Activated T-cell treated with anti-CD3 and anti-CD28 coated beads for 48 hours (primary cell): ENCODE measurements around the gene SLC18A2.

ENCODE experiments used
- DNase-seq: peaks from one replicate; pipeline ENCODE4 v3.0.0-alpha.2; 2020; ENCODE audit warnings: low read depth

Gene SLC18A2

GRCh38 chr10:117239051-117239450 is 1.9 kb upstream of the SLC18A2 start:
- no peak for DNase-seq

- DNase-seq, result no peak
Observed at GRCh38 chr10:117239721-117240620, 943 bp upstream of the SLC18A2 start.

- no peak for DNase-seq
Observed at GRCh38 chr10:117241541-117242462, 888 bp downstream of the SLC18A2 start.

- no peak for DNase-seq
Observed at GRCh38 chr10:117242463-117242832, 1.5 kb downstream of the SLC18A2 start.

- no peak for DNase-seq
Observed at GRCh38 chr10:117246997-117247671, 6.2 kb downstream of the SLC18A2 start.

- DNase-seq, result no peak
Observed at GRCh38 chr10:117248750-117249465, 8.0 kb downstream of the SLC18A2 start.

- no peak for DNase-seq
Observed at GRCh38 chr10:117249493-117250093, 8.7 kb downstream of the SLC18A2 start.

GRCh38 chr10:117250411-117250810 is 9.5 kb downstream of the SLC18A2 start:
- DNase-seq, result no peak

- no peak for DNase-seq
Observed at GRCh38 chr10:117253908-117254307, 13.0 kb downstream of the SLC18A2 start.

- no peak for DNase-seq
Observed at GRCh38 chr10:117254338-117254737, 13.4 kb downstream of the SLC18A2 start.

GRCh38 chr10:117254774-117255735 is 14.1 kb downstream of the SLC18A2 start:
- DNase-seq, result no peak

GRCh38 chr10:117255835-117256460 is 15.0 kb downstream of the SLC18A2 start:
- DNase-seq, result no peak

- DNase-seq, result no peak
Observed at GRCh38 chr10:117256910-117257309, 16.0 kb downstream of the SLC18A2 start.

GRCh38 chr10:117257721-117258120 is 16.8 kb downstream of the SLC18A2 start:
- DNase-seq, result no peak

- no peak for DNase-seq
Observed at GRCh38 chr10:117259279-117259678, 18.4 kb downstream of the SLC18A2 start.

- no peak for DNase-seq
Observed at GRCh38 chr10:117260084-117260483, 19.2 kb downstream of the SLC18A2 start.

- no peak for DNase-seq
Observed at GRCh38 chr10:117261501-117261900, 20.6 kb downstream of the SLC18A2 start.

- no peak for DNase-seq
Observed at GRCh38 chr10:117262291-117262902, 21.5 kb downstream of the SLC18A2 start.

GRCh38 chr10:117262903-117263293 is 22.0 kb downstream of the SLC18A2 start:
- DNase-seq, result no peak
